ENCODE data around the gene AGBL1. TPM values are rescaled to one million over a fixed set of nuclear protein-coding genes. Genes with fewer than 3 reads are reported as not detected.

The AGBL1 gene
- total RNA-seq, 1 experiment from 2014 or later = not detected

- Histone ChIP-seq H3K36me3 (ENCODE audit: insufficient read depth, low read length, poor library complexity, severe bottlenecking) (no peaks in the 10 kb centered on the region), H3K4me1 (ENCODE audit: insufficient read depth, low read length, poor library complexity, severe bottlenecking) (no peaks in the 10 kb centered on the region), H3K9me3 (ENCODE audit: low read depth, low read length, poor library complexity, severe bottlenecking) (no peaks in the 10 kb centered on the region), H3K27me3 (replicated peaks; ENCODE audit: insufficient read depth, low read depth, low read length, poor library complexity) (peaks cover 19% of the 10 kb centered on the region), H3K4me3 (ENCODE audit: low read depth, low read length, poor library complexity, severe bottlenecking) (no peak overlapping the region), H3K27ac (ENCODE audit: low read depth, low read length, poor library complexity, severe bottlenecking) (no peak overlapping the region)
- intact Hi-C loops (cut with micrococcal nuclease; ENCODE audit: unreplicated experiment) = no loop called here
- TF ChIP-seq EZH2 (IDR thresholded peaks at IDR 0.05; ENCODE audit: borderline replicate concordance, low read depth, low read length, poor library complexity, severe bottlenecking) (no peak), CTCF (conservative IDR thresholded peaks at IDR 0.05; ENCODE audit: low read depth, low read length) (no peak)
- ChIA-PET CTCF (no interaction called here), POLR2A (ENCODE audit: low non-redundant PET) (no interaction called here)
- DNase-seq (ENCODE audit: low spot score) = no peak
- BruUV-seq (replicated peaks) = no TSS peak
These were observed 157.4 kb downstream of the AGBL1 start for GRCh38 chr15:86237111-86237500.

DNA sequence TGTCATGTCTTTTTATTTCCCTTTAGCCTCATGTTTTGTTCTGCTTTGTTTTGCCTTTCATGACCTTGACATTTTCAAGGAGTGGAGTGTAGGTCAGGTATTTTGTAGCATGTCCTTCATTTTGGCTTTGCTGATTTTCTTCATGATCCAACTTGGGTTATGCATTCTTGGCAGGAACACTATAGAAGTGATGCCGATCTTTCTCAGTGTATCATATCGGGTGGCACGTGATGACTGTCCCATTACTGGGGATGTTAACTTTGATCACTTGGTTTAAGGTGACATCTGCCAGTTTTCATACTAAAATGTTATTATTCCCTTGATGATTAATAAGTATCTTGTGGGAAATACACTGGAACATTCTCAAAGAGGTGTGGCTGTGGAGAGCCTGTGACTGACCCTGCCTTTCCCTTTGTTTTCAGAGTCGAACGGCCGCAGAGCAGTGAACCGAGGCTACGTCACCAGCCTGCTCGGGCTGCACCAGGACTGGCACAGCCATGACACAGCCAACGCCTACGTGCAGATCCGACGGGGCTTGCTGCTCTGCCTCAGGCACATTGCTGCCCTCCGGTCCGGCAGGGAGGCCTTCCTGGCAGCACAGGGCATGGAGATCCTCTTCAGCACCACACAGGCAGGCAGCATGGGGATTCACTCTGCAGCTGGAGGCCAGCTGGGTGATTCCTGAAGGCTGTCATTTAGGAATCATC, 167.7 kb downstream of the AGBL1 start:
- CTCF ChIA-PET = no interaction called here
- no peaks in the 10 kb centered on the region for H3K27me3 ChIP-seq (replicated peaks; ENCODE audit: insufficient read depth, low read depth, low read length, poor library complexity)
- POLR2A ChIA-PET (ENCODE audit: low non-redundant PET) = no interaction called here
- H3K27ac ChIP-seq (ENCODE audit: low read depth, low read length, poor library complexity, severe bottlenecking) = no peak overlapping the region
- H3K9me3 ChIP-seq (ENCODE audit: low read depth, low read length, poor library complexity, severe bottlenecking) = no peaks in the 10 kb centered on the region
- H3K4me1 ChIP-seq (ENCODE audit: insufficient read depth, low read length, poor library complexity, severe bottlenecking) = no peaks in the 10 kb centered on the region
- no peaks in the 10 kb centered on the region for H3K36me3 ChIP-seq (ENCODE audit: insufficient read depth, low read length, poor library complexity, severe bottlenecking)
- no TSS peak for BruUV-seq (replicated peaks)
- H3K4me3 ChIP-seq (ENCODE audit: low read depth, low read length, poor library complexity, severe bottlenecking) = no peak overlapping the region
- DNase-seq (ENCODE audit: low spot score) = no peak
- TF ChIP-seq EZH2 (IDR thresholded peaks at IDR 0.05; ENCODE audit: borderline replicate concordance, low read depth, low read length, poor library complexity, severe bottlenecking) = no peak
- TF ChIP-seq CTCF (conservative IDR thresholded peaks at IDR 0.05; ENCODE audit: low read depth, low read length) = no peak
- intact Hi-C loops (cut with micrococcal nuclease; ENCODE audit: unreplicated experiment) = no loop called here

DNA sequence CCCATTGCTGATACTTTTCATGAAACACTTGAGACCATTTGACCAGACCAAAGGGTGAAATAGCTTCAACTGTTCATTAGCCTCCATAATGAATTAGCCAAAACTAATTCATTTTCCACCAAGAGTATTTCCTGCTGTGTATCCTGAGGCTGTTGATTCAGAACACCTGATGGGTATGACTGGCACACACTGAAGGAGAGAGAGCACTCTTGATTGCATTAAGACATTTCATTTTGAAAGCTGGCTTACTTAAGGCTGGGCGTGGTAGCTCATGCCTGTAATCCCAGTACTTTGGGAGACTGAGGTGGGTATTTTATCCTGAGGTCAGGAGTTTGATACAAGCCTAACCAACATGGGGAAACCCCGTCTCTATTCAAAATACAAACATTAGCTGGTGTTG, 175.6 kb downstream of the AGBL1 start:
- no peak for TF ChIP-seq CTCF (conservative IDR thresholded peaks at IDR 0.05; ENCODE audit: low read depth, low read length)
- TF ChIP-seq EZH2 (IDR thresholded peaks at IDR 0.05; ENCODE audit: borderline replicate concordance, low read depth, low read length, poor library complexity, severe bottlenecking) = no peak
- Histone ChIP-seq H3K4me1 (ENCODE audit: insufficient read depth, low read length, poor library complexity, severe bottlenecking) (no peaks in the 10 kb centered on the region), H3K36me3 (ENCODE audit: insufficient read depth, low read length, poor library complexity, severe bottlenecking) (no peaks in the 10 kb centered on the region), H3K4me3 (ENCODE audit: low read depth, low read length, poor library complexity, severe bottlenecking) (no peak overlapping the region), H3K9me3 (ENCODE audit: low read depth, low read length, poor library complexity, severe bottlenecking) (no peaks in the 10 kb centered on the region), H3K27ac (ENCODE audit: low read depth, low read length, poor library complexity, severe bottlenecking) (no peak overlapping the region), H3K27me3 (replicated peaks; ENCODE audit: insufficient read depth, low read depth, low read length, poor library complexity) (peaks cover 13% of the 10 kb centered on the region)
- no TSS peak for BruUV-seq (replicated peaks)
- intact Hi-C loops (cut with micrococcal nuclease; ENCODE audit: unreplicated experiment) = no loop called here
- CTCF ChIA-PET = no interaction called here
- POLR2A ChIA-PET (ENCODE audit: low non-redundant PET) = no interaction called here
- no peak for DNase-seq (ENCODE audit: low spot score)
